HT1080 (cell line): ENCODE results near the gene C2orf76. TPM values are rescaled to one million over a fixed set of nuclear protein-coding genes. Genes with fewer than 3 reads are reported as not detected.
"Not testable (repeated sequence)": the region's sequence is repeated elsewhere in the genome, so short reads cannot be mapped to it uniquely, and the experiment has no call there.

Experiments used
- DNase-seq: peaks from one replicate; pipeline ENCODE4 v3.0.0-alpha.2; 2015; ENCODE audit warnings: low read depth
- polyA plus RNA-seq, 2 experiments: library from polyadenylated mRNA; depleted of rRNA; stranded (reverse); fragments of >200 nt; gene quantifications; 2 replicates each; pipeline ENCODE4 v1.2.3, GENCODE V29; 2015
- total RNA-seq: library from RNA; depleted of rRNA; stranded (reverse); fragments of >200 nt; shearing (Covaris generic); gene quantifications from 2 replicates; pipeline ENCODE4 v1.2.3, GENCODE V29; 2014; rRNA removed

The C2orf76 gene
- total RNA-seq = 11.5 and 15.5 TPM in 2 replicates
- 8.0 and 9.2 TPM in 2 replicates for polyA plus RNA-seq (2015; cell fraction: cytosol; rRNA removed)
- polyA plus RNA-seq (2015; cell fraction: nucleus; rRNA removed) = 6.3 and 7.3 TPM in 2 replicates

DNA sequence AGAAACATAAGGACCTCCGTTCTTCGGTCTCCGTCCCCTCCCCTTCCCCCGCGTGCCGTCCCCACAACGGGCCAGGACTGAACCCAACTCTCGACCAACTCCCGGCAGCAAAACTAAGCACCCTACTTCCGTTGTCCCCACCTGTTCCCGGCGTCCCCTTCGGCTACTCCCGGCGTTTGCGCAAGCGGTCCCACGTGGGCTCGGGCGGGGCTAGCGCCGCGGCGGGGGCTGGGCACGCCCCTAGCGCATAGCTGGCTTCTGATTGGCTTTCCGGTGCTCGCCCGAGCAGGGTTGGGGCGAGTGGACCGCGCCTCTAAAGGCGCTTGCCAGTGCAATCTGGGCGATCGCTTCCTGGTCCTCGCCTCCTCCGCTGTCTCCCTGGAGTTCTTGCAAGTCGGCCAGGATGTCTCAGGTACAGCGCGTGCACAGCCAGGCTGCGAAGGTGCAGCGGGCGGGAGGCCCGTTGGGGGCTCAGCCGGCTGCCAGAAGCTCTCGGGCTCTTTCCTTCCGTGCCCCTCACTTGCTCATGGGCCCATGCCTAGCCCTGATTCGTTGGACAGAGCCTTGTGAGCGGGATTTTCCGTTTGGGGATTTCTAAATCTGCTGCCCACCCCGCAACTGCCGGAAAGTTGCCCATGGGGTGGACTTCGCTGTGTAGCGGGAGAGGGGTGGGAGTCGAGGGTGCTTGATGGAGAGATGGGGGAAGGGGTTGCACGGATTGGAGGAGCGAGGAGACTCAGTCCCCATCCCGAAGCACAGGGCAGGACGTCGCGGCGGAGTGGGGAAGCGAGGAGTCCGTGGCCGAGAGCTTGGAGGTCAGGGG, at the start of gene C2orf76, which contains the start of gene DBI:
TSS of gene C2orf76 (minus strand) at position 186 of the 823 bp plus-strand sequence. CDS start 26,875 bp downstream, outside the sequence.
TSS of gene DBI (plus strand) at position 329 of the 823 bp plus-strand sequence. CDS start at position 404, 75 bp downstream.
- DNase-seq = peak; percentile 97

DNA sequence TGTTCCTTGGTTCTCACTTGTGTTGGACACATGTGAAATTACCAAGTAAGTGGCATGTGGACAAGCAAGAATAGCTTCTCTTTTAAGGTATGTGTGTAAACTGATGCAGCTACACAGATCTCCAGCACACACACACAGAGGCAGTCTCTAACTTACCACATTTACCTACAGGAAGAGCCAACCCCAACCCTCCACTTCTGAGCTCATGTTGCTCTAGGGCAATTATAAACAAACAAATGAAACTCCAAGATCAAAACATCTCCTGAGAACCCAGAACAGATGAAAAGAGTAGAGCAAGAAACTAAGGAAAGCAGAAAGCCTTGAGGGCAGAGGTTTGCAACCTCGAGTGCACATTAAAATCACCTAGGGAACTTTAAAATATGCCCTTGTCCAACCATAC, 49.0 kb upstream of the C2orf76 start:
- no peak for DNase-seq

DNA sequence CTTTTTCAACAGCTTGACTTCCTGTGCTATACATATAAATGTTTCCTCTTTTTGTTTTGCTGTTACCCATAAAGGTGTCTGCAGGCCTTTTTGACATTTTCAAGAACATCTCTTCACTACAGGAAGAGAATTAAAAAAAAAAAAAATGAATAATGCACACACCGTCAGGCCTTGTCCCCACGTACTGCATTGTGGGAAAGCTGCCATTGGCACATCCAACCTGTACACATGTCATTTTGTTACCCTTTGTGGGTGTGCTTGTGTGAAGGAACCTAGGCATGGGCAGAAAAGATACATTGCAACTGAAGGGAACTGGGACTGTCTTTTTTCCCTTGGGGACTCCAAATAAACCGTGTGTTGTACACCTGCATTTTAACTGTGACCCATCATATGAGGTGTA, 48.3 kb upstream of the C2orf76 start:
- DNase-seq = no peak

GRCh38 chr2:119409506-119409905, 42.9 kb upstream of the C2orf76 start:
- DNase-seq = no peak

DNA sequence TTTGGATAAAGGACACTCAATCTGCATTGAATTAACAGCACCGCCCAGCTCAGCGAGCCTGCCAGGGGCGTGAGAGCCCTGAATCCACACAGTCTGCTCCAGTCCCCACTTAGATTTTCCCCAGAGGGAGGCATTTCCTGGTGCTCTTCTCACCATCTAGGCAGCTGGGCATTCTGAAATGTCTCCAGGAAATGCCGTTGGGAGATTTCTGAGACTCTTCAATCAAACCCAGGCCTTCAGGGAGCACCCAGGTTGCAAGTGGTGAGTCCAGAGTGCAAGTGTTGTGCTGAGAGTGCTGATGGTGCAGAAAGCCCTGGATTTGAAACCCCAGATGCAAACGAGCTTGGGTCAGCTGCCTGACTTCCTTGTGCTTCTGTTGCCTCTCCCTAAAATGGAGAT, 41.6 kb upstream of the C2orf76 start:
- DNase-seq = no peak

- peak; percentile 58 for DNase-seq
Measured at GRCh38 chr2:119407430-119408220, 41.0 kb upstream of the C2orf76 start.

DNA sequence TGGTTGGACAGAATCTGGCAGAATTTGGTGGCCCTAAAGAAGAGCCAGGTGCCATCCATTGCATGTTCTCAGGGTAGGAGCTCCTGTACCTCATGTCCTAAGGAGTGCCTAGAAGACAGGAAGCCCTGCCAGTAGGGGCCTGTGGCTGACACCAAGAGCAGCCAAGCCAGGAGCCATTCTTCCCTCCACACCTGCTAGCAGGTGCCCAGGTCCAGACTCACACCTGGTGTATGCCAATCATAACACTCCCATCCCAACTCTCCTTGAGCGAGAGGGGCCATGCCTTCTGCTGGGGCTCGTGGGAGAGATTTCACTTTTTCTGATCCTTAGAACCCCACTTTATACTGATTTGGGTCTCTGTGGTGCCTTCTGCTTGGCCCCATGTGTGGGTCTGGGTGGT, 38.5 kb upstream of the C2orf76 start:
- no peak for DNase-seq

- not testable (repeated sequence) for DNase-seq
Measured at GRCh38 chr2:119403618-119404017, 37.0 kb upstream of the C2orf76 start.

DNA sequence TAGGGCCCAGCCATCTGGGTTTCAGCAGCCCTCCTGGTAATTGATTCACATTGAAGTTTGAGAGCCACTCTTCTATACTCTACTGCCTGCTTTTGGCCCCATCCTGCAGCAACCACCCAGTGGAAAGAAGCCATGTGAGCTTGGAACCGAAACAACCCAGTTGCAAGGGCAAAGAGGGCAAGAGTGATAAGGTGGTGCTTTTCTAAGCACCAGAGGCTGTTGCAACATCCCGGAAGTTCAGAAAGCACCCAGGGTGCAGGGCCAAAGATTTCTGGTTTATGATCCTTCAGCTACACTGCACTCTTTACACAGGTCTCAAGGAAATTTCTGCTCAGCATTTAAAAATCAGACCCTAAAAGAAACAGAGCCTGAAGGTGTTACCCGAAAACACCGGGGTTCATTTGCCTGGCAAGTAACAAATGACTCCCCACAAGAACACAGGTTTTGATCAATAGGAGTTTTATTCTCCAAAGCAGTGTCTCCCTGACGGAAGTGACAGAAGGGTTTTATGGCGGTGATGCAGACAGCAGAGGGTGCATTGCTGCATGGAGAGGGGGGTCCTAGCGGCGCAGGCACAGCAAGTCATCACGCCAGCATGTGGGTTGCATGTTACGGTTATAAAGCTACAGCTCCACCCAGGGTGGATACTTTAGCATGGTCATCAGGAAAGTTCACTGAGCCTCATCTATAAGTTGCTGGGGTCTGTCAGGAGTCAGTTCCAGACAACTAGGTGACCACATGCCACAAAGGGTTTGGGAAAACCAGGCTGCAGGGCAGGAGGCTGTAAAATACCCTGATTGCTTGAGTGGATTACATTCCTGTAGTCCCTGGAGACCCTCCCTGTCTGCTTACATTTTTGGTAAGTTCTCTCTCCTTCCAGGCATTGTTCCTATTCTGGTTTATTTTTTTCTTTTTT, 36.3 kb upstream of the C2orf76 start:
- no peak for DNase-seq

DNA sequence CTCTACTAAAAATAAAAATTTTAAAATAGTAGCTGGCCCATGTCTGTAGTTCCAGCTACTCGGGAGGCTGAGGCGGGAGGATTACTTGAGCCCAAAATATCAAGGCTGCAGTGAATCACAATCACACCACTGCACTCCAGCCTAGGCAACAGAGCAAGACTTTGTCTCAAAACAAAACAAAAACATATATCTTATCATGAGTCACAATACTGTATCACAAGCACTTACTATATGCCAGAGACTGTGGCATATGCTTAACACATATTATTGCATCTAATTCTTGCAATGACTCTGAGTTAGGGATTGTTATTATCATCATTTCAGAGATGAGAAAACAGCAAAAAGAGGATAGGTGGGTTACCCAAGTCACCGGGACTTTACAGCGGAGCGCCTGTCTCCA, 35.5 kb upstream of the C2orf76 start:
- DNase-seq = no peak

- no peak for DNase-seq
Measured at GRCh38 chr2:119397196-119397595, 30.6 kb upstream of the C2orf76 start.

GRCh38 chr2:119393971-119394748, 27.5 kb upstream of the C2orf76 start:
- DNase-seq = no peak

- DNase-seq = peak; percentile 56
Measured at GRCh38 chr2:119389615-119390306, 23.1 kb upstream of the C2orf76 start.

GRCh38 chr2:119387381-119388129, 20.9 kb upstream of the C2orf76 start:
- DNase-seq = no peak

- no peak for DNase-seq
Measured at GRCh38 chr2:119385466-119385865, 18.8 kb upstream of the C2orf76 start.

GRCh38 chr2:119384971-119385370, 18.3 kb upstream of the C2orf76 start:
- no peak for DNase-seq

DNA sequence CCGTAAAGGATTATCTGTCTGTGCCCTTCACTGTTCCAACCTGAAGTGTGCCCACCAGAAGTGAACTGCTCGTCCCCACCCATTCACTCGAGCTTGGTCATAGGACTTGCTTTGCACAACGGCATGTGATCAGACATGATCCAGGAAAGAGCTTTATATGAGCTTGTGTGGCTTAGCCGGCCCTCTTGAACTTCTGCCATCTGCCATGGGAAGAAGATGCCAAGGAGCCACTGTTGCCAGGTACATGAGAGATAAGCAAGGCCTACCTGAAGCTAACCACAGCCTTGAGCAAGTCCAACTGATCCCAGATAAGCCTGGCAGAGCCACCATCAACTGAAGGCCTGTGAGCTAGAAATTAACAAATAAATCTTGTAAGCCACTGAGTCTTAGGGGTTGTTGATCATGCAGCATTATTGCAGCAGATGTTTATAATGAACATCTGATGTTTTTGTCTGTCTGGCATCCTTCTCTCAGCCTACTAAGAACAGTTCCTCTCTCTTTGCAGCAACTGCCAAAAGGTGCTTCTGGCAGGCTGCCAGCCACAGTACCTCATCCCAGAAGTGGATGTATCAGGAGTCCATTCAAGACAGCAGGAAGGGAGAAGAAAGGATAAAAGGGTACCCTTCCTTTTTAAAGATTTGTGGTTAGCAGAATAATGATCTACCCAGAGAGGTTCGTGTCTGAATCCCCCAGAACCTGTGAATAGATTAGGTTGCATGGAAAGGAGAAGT, 16.9 kb upstream of the C2orf76 start:
- DNase-seq = no peak

DNA sequence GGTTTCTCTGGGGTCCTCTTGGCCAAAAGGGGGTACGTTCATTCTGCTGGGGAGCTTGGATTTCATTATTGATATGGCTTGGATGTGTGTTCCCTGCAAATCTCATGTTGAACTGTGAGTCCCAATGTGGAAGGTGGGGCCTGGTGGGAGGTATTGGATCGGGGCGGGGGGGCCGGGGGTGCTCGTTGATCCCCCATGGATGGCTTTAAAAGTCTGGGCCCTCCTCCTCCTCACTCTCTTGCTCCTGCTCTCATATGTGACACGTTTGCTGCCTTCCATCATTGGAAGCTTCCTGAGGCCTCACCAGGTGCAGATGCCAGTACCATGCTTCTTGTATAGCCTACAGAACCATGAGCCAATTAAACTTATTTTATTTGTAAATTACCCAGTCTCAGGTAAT, 11.9 kb upstream of the C2orf76 start:
- DNase-seq = no peak
